GM19397 (cell line): Measurements from ENCODE around the gene AP4M1.
"Not testable (repeated sequence)": the region's sequence is repeated elsewhere in the genome, so short reads cannot be mapped to it uniquely, and the experiment has no call there.

ENCODE experiments used
- ATAC-seq: cut with Tn5 transposase; IDR thresholded peaks from one replicate; pipeline ENCODE4 v1.9.1; 2021; ENCODE audit warnings: mild to moderate bottlenecking, moderate library complexity; ENCODE audit not compliant: unreplicated experiment

Gene AP4M1

DNA sequence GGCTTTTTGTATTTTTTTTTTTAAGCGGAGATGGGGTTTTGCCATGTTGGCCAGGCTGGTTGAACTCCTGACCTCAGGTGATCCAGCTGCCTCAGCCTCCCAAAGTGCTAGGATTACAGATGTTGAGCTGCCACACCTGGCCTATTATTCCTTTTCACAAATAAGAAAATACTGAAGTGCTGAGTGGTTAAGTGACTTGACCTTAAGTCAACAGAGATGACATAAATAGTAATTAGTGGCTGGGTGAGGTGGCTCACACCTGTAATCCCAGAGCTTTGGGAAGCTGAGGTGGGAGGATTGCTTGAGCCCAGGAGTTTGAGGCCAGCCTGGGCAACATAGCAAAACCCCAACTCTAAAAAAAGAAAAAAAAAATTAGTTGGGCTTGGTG is 28.8 kb downstream of the AP4M1 start:
- ATAC-seq = not testable (repeated sequence)

DNA sequence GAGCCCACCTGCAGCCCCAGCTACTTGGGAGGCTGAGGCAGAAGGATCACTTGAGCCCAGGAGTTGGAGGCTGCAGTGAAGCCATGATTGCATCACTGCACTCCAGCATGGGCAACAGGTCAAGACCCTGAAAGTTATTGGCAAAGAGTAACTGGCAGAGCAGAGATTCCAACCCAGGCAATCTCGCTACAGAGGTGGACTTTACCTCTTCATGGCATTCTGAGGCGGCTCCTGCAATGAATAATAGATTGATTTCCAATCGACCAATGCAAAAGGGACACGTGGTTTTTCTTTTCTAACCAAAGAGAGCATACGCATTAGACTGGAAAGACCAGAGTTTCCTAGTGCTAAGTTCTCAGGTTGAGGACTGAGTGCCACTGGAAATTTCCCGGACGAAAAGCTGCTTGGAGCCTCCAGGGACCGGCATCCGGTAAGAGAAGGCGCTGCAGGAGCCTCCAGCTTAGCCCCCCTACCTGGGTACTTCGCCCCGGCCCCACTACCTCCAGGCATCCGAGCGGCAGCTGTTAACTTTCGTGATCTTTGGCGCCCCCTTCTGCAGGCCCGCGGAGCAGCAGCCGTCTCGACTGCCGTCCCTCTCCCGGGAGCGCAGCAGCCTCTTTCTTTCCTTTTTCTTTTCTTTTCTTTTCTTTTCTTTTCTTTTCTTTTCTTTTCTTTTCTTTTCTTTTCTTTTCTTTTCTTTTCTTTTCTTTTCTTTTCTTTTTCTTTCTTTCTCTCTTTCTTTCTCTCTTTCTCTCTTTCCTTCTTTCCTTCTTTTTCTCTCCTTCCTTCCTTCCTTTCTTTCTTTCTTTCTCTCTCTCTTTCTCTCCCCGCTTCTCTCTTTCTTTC is 29.4 kb downstream of the AP4M1 start:
- ATAC-seq = no peak

DNA sequence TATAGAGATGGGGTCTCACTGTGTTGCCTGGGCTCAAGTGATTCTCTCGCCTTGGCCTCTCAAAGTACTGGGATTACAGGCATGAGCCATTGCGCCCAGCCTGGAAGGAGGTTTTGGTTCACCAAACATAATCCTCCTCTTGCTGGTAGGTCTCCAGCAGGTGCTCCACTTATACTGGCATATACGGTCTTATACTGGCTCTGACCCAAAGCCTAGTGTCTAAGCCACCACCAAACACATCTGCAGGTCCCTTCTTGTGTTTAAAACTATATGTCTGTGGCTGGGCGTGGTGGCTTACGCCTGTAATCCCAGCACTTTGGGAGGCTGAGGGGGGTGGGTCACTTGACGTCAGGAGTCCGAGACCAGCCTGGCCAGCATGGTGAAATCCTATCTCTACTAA is 30.7 kb downstream of the AP4M1 start:
- ATAC-seq = no peak

DNA sequence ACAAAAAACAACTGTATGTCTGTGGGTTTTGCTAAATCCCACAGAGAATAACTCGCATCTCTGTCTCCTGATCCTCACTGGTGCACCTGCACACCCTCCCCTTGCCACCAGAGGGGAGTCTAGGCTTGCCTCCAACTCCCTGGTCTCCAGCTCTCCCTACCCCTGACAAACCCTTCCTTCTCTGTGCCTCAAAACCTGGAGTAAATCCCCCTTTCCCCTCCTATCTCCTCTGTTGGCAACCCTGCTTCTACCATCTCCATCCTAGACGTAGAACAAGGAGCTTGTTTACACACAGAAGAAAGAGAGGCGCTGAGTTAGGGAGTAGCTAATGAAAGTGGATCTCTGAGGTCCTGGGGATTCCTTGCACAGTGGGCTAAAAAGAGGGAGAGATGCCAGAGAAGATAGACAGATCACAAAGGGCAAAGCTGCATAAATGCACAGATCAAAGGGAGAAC is 31.3 kb downstream of the AP4M1 start:
- ATAC-seq = no peak

DNA sequence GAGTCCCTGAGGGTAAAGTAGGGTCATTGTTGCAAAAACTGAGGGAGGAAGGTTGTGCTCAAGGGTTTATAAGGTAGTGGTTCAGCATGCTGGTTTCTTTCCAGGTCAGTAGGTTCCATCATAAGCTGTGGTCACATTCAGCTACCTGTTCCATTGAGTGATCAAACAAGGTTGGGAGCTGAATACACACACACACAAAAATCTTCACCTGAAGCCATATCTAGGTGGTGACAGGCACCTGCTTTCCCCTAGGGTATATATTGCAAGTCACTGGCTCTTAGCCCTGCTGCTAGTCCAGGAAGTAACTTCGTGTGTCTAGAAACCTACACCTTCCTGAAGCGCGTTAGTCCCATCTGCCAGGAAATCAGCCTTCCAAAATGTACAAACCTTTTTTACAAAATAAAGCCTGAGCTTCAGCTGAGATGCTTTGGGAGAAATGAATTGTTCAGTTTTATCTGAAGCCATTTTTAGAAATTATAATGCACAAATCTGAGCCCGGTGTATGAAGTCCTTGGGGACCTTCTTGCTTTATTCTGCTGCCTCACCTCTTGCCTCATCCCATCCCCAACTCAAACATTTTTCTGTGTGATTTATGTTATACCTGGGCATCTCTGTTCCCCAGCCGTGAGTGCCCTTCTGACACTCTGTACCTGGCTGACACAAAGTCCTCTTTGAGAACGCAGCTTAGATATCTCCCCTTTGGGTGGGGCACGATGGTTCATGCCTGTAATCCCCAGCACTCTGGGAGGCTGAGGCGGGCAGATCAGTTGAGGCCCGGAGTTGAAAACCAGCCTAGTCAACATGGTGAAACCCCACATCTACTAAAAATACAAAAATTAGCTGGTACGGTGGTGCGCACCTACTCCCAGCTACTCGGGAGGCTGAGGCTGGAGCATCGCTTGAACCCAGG is 36.7 kb downstream of the AP4M1 start:
- ATAC-seq = no peak

DNA sequence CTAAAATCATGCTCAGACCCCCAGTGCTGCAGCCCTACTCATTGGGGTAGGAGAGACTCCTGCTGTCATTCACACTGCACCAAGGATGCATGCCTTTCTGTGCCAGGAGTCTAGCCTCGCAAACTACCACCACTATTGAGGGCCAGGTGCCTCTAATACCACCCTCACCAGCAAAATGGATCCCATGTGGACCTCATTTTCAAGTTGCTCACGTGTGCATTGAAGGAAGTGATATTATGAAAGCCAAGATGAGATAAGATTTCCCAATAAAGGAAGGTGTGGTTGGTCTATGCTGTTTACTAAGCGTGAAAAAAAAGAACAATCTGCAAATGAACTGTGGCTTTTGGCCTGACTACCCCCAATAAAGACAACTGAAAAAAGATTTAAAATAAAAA is 40.1 kb downstream of the AP4M1 start:
- ATAC-seq = no peak

DNA sequence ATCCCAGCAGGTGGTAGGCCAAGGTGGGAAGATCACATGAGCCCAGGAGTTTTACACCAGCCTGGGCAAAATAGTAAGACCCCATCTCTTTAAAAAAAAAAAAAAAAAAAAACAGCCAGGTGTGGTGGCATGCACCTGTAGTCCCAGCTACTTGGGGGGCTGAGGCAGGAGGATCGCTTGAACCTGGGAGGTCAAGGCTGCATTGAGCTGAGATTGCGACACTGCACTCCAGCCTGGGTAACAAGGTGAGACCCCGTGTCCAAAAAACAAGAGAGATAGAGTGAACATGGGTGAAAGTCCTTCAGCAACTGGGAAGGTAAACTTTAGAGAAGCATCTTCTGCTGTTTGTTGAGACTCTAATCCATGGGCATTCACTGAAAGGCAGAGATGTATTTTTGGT is 41.0 kb downstream of the AP4M1 start:
- no peak for ATAC-seq

DNA sequence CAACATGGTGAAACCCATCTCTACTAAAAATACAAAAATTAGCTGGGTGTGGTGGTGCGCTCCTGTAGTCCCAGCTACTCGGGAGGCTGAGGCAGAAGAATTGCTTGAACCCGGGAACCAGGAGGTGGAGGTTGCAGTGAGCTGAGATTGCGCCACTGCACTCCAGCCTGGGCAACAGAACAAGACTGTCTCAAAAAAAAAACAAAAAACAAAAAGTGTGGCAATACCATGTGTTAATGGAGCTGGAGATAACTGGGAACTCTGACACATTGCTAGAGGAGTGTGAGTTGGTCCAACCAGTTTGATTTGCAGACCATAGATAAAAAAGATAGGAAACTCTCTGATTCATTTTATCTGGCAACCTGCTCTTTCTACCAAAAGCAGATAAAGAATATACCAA is 44.9 kb downstream of the AP4M1 start:
- not testable (repeated sequence) for ATAC-seq

DNA sequence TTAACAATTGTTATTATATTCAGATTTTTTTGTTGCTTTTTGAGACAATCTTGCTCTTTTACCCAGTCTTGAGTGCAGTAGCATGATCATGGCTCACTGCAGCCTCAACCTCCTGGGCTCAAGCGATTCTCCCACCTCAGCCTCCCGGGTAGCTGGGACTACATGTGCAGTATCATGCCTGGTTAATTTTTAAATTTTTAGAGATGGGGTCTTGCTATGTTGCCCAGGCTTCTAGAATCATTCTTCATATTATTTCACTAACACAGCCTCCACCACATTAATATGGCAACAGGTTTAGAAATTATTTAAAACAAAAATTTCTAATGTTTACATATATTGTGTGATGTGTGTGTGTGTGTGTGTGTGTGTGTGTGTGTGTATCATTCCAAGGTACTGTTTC is 45.8 kb downstream of the AP4M1 start:
- ATAC-seq = no peak

DNA sequence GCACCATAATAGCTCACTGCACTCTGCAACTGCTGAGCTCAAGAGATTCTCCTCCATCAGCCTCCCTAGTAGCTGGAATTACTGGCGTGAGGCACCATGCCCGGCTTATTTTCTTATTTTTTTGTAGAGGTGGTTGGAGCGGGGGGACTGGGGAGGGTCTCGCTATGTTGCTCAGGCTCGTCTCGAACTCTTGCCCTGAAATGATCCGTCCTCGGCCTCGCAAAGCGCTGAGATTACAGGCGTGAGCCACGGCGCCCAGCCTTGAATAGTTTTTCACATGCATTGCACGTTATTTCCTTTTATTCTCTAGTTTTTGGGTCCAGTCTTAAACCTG is 46.7 kb downstream of the AP4M1 start:
- no peak for ATAC-seq

DNA sequence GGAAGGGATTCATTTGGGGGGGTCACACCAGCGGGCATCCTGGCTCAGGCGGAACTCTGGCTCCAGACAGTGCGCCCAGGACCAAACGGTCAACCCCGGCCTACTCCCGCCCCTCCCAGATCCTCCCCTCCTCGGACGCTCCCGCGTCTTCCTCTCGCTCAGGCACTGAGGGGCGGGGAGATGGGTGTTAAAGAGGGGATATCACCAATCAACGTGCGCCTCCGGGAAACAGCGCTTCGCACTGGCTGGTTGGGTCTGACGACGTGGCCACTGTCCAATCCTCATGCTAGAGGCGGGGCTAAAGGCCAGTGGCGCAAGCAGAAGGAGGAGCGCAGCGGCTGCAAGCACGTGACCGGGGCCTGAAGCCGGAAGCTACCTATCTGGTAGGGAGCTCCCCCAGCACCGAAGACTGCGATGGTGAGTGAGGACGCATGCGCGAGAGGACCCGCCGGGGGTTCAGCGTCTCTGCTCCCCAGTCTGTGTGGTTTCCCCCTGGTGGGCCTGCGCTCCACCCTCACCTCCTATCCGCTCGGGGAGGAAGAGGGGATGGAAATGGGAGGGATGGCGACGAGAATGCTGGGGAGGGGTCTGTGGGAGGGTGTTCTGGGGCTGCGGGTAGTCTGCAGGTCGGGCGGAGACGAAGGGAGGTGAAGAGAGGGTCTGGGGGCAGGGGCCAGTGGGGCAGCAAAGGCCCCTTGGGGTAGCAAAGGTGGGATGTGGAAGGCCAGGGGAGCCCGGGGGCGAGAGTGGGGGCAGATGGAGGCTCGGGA is 47.3 kb downstream of the AP4M1 start, which contains the start of gene LAMTOR4:
Gene LAMTOR4 (plus strand): TSS at position 360 of the 770 bp plus-strand sequence. CDS start 55 bp downstream, at position 415.
- ATAC-seq = peak; percentile 96

DNA sequence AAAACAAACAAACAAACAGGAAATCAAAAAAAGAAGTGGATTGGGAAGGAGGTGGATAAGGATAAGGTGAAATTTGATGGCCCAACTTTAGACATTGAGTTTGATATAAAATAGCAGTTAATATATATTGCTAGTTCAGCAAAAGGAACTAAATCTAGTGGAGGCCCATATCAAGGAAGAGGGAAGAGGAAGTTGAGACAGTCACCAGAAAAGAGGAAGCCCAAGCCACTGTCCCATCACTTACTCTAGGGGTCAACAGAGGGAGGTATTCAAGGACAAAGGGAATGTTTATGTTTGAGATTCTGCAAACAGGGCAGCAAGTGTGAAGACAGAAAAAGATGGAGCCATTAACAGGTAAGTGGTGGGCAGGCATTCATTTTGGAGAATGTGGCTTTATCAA is 51.0 kb downstream of the AP4M1 start:
- ATAC-seq = no peak

DNA sequence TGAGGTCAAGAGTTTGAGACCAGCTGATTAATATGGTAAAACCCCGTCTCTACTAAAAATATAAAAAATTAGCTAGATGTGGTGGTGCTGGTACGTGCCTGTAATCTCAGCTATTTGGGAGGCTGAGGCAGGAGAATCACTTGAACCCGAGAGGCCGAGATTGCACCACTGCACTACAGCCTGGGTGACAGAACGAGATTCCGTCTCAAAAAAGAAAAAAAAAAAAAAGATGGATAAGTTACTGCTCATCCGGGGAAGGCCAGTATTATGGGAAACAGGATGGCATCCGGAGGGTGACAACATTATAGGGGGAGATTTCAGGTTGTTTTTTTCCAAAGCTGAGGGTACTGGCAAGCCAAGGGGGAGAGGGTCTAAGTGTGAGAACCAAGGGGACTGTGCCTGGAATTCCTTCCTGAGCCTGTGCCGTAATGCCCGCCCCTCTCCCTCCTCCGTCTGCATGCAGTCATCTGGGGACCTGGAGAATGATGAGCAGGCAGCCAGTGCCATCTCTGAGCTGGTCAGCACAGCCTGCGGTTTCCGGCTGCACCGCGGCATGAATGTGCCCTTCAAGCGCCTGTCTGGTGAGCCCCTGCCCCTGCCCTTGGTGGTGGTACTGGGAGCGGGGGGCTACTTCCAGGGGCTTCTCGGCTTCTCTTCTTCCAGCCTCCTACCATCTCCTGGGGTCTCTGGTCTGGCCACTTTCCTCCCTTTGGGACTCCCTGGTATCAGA is 51.7 kb downstream of the AP4M1 start:
- no peak for ATAC-seq

DNA sequence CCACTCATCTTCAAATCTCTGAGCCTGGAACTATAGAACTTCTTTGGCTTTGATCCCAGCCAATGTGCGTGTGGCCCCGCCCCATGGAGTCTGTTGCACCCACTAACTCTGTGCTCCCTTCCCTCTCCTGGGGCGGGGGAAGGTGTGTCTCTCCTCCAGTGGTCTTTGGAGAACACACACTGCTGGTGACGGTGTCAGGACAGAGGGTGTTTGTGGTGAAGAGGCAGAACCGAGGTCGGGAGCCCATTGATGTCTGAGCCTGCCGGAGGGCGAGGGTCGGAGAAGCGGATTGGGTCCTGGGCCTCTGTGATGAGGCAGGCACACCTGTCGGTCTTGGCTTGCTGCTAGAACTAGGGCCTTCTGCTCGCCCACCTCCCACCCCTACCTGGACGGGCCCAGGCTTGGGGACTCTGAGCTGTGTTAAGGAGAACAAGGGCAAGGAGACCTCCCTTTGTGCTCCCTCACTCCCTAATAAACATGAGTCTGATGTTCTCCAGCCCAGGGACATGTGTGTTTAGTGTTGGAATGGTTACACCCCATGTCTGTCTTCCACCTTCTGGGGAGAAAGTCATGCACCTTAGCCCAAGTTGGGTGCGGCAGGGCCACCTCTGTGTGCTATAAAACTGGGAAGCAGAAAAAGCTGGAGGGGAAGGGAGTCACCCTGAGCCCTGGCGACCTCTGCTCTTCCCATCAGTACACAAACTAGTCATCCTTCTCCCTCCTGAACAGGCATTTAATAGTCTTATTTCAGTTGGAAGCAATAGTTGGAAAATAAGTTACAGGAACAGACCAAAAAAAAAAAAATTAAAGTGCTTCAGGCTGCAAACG is 52.5 kb downstream of the AP4M1 start:
- no peak for ATAC-seq

DNA sequence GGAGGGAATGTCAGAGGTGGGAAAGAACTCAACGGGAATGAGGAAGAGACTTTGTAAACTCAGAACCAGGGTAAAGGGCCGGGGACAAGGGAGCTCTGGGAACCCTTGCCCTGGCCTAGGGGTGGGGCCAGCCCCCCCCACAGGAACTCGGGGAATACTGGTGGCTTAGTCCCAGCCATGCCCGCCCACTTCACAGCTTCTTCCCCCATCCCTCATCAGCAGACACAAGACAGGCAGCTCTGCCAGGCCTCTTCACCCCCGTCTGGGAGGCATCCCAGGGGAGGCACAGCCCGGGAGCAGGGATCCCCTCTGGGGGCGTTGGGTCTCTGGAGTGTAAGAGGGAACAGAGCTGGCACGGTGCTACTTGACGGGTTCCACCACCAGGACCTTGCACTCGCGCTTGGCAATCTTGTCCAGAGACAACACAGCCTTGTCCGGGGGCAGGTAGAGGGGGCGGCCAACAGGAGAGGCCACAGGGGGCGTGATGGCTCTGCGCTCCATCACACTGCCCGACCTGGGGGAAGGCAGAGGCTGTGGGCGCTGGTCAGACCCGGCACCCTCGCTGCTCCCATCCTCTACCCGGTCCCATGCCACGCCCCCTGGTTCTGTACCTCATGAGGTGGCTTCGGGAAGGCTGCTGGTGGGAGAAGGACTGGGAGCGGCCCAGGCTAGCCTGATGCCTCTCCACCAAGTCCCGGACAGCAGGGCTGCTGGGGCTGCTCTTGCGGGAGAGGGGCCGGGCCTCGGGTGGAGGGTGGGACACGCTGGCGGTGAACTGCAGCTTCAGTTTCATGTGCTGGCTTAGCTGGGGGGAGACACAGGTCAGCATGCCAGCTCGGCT is 53.4 kb downstream of the AP4M1 start:
- no peak for ATAC-seq

DNA sequence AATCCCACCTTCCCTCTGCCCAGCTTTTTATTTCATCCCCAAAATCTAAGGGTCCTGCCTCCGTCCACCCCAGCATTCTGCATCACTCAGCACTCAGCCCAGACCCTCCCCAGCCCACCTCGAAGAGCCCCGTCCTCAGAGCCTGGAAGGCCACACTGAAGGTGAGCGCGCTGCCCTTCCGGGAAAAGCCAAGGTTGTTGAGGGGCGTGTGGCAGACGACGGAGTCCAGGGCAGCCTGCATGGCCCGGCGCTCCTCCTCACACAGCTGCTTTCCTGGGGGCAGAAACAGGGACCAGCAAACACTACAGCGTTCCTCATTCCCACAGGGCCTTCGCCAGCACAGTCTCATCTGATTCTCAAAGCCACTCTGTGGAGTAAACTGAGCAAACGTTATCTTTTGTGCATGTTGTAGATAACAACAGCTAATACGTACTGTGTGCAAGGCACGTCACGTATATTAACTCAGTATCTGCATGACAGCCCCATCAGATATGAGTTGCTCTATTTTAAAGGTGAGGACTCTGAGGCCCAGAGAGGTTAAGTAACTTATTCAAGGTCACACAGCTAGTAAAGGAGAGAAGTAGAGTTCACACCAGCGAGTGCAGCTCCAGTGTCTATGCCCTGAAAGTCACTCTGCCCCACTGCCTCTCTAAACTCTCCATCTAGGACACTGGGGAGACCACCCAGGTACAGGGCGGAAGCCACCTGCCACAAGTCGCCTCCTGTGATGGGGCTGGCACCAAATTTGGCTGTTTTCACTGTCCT is 54.3 kb downstream of the AP4M1 start:
- no peak for ATAC-seq

DNA sequence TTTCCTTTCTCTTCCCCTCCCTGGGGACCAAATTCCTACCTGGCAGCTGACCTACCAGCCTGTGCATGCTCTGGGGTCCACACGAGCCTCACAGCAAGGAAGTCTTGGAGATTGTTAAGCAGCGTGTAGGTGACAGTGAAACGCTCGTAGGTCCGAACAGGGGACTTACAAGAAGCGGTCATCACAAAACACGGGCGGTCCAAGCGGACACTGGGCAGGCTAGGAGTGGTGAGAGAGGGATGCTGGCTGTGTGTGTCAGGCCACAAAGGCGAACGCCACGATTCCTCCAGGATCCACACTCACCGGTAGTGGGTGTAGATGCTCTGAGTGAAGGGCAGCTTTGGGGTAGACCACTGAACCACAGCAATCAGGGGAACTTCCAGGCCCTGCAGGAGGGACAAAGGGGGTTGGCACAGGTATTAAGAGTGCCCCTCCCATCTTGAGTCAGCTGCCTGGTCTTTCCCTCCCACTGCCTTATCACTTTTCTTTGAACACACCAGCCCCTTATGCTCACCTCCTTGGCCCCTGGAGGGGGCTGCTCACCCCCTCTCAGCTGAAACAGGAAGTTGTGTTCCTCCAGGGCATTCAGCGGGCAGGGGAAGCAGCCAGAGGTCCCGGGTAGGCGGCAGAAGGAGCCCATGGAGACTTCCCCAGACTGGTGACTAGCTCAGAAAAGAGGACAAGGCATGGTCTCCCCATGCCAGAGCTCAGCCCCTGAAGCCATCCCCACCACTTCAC is 55.1 kb downstream of the AP4M1 start:
- no peak for ATAC-seq

DNA sequence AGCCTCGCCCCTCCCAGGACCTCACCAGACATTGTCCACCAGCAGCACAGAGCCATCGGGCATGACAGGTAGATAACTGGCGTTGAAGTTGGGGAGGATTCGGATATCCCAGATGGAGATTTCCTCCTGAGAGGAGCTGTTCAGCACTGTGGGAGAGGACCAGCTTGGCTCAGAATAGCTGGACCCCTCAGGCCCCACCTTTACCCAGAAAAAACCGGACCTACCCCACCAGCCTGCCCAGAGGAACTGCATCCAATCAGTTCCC is 55.6 kb downstream of the AP4M1 start:
- ATAC-seq = no peak
